ENCODE measurements around the gene GRAMD1A. TPM values are rescaled to one million over a fixed set of nuclear protein-coding genes. Genes with fewer than 3 reads are reported as not detected.

Gene GRAMD1A
- polyA plus RNA-seq, 1 donor from 2014 or later: 19.0 TPM

DNA sequence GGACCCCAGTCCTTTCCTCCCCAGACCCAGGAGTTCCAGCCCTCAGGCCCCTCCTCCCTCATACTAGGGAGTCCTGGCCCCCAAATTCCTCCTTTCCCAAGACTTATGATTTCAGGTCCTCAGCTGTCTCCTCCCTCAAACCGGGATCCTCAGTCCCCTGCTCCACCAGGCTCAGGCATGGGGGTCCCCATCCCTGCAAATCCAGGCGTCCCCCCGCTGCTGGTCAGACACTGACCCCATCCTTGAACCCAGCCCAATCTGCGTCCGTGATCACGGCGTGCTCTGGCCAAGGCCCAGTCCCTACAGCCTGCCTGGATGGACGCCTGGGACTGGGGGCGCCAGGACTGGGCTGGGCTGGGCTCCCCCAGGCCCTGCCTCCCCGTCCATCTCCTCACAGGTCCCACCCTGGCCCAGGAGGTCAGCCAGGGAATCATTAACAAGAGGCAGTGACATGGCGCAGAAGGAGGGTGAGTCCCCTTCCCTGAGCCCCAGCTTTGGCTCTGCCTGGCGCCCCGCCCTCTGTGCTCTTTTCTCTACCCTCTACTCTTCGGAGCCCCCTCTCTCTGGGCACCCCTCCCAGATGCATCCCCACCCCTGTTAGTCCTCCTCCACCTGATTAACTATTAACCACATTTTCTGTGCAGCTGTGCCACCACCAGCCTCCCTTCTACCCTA lies 42.1 kb downstream of the GRAMD1A start:
- TF ChIP-seq CTCF (IDR thresholded peaks at IDR 0.05; ENCODE audit: poor library complexity, severe bottlenecking) (no peak), RAD21 (conservative IDR thresholded peaks at IDR 0.05) (no peak), EZH2 (IDR thresholded peaks at IDR 0.05; ENCODE audit: borderline replicate concordance, insufficient read depth, low read length, poor library complexity, severe bottlenecking) (no peak), TAF1 (IDR thresholded peaks at IDR 0.05; ENCODE audit: low read depth) (no peak), MXI1 (conservative IDR thresholded peaks at IDR 0.05; ENCODE audit: poor library complexity, severe bottlenecking) (no peak), SMC3 (conservative IDR thresholded peaks at IDR 0.05; ENCODE audit: poor library complexity) (no peak), EP300 (conservative IDR thresholded peaks at IDR 0.05; ENCODE audit: poor library complexity, severe bottlenecking) (no peak), POLR2AphosphoS5 (IDR thresholded peaks at IDR 0.05) (no peak)
- TF ChIP-seq, protein P1, sequence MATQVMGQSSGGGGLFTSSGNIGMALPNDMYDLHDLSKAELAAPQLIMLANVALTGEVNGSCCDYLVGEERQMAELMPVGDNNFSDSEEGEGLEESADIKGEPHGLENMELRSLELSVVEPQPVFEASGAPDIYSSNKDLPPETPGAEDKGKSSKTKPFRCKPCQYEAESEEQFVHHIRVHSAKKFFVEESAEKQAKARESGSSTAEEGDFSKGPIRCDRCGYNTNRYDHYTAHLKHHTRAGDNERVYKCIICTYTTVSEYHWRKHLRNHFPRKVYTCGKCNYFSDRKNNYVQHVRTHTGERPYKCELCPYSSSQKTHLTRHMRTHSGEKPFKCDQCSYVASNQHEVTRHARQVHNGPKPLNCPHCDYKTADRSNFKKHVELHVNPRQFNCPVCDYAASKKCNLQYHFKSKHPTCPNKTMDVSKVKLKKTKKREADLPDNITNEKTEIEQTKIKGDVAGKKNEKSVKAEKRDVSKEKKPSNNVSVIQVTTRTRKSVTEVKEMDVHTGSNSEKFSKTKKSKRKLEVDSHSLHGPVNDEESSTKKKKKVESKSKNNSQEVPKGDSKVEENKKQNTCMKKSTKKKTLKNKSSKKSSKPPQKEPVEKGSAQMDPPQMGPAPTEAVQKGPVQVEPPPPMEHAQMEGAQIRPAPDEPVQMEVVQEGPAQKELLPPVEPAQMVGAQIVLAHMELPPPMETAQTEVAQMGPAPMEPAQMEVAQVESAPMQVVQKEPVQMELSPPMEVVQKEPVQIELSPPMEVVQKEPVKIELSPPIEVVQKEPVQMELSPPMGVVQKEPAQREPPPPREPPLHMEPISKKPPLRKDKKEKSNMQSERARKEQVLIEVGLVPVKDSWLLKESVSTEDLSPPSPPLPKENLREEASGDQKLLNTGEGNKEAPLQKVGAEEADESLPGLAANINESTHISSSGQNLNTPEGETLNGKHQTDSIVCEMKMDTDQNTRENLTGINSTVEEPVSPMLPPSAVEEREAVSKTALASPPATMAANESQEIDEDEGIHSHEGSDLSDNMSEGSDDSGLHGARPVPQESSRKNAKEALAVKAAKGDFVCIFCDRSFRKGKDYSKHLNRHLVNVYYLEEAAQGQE (IDR thresholded peaks at IDR 0.05; ENCODE audit: borderline replicate concordance): no peak
- no peaks in the 10 kb centered on the region for H3K79me2 ChIP-seq (replicated peaks; ENCODE audit: insufficient read depth, low read length)
- no peaks in the 10 kb centered on the region for H4K20me1 ChIP-seq (ENCODE audit: insufficient read depth)
- H3K27ac ChIP-seq (ENCODE audit: low read length): no peak overlapping the region
- no peaks in the 10 kb centered on the region for H3K9me2 ChIP-seq (ENCODE audit: insufficient read depth, low read length)
- no peak overlapping the region for H3K9ac ChIP-seq (ENCODE audit: low read length)
- no peak overlapping the region for H3K4me3 ChIP-seq (ENCODE audit: low read length)
- no peak overlapping the region for H3K4me2 ChIP-seq (ENCODE audit: low read length)
- no peaks in the 10 kb centered on the region for H3K9me3 ChIP-seq (ENCODE audit: low read length)
- no peaks in the 10 kb centered on the region for H3K36me3 ChIP-seq (ENCODE audit: insufficient read depth, low read length)
- H3F3A ChIP-seq (ENCODE audit: insufficient read depth, low read length, poor library complexity, severe bottlenecking): no peaks in the 10 kb centered on the region
- no peaks in the 10 kb centered on the region for H3K27me3 ChIP-seq (ENCODE audit: insufficient read depth, low read depth, low read length)
- no peak overlapping the region for H2AFZ ChIP-seq (ENCODE audit: low read depth, low read length)

DNA sequence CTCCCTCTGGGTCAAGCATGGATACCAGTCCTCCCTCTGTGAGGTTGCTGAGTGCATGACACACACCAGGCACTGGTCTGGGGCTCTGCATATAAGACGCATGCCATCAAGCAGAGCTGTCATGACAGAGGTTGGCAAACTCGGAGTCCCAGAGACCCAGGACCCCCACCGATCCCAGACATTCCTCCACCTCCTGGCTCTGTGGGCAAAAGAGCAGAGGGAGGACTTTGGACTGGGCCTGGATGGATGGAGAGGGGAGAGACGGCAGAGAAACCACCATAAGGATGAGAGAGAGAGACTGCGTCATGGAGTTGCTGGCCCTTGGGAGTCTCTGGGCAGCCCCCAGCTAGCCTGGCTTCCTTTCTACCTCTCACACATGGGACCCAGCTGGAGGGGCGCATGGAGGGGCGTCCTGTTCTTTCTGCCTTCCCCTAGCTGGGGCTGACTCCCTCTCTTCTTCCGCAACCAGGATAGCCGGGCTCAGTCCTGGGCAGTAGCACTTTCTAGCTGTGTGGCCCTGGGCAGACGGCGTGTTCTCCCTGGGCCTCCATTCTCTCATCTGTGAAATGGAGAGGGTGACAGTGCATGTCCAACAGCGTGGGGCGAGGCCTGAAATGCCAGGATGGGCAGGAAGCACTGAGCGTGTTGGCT lies 43.0 kb downstream of the GRAMD1A start:
- Histone ChIP-seq H3K27ac (ENCODE audit: low read length) (no peak overlapping the region), H3K4me2 (ENCODE audit: low read length) (no peak overlapping the region), H2AFZ (ENCODE audit: low read depth, low read length) (no peak overlapping the region), H3K9me3 (ENCODE audit: low read length) (no peaks in the 10 kb centered on the region), H3K4me3 (ENCODE audit: low read length) (no peak overlapping the region), H3K79me2 (replicated peaks; ENCODE audit: insufficient read depth, low read length) (no peaks in the 10 kb centered on the region), H3F3A (ENCODE audit: insufficient read depth, low read length, poor library complexity, severe bottlenecking) (no peaks in the 10 kb centered on the region), H3K27me3 (ENCODE audit: insufficient read depth, low read depth, low read length) (no peaks in the 10 kb centered on the region), H3K9ac (ENCODE audit: low read length) (no peak overlapping the region), H4K20me1 (ENCODE audit: insufficient read depth) (no peaks in the 10 kb centered on the region), H3K36me3 (ENCODE audit: insufficient read depth, low read length) (no peaks in the 10 kb centered on the region), H3K9me2 (ENCODE audit: insufficient read depth, low read length) (no peaks in the 10 kb centered on the region)
- TF ChIP-seq, protein P1 (IDR thresholded peaks at IDR 0.05; ENCODE audit: borderline replicate concordance): no peak
- TF ChIP-seq EP300 (conservative IDR thresholded peaks at IDR 0.05; ENCODE audit: poor library complexity, severe bottlenecking): no peak
- no peak for TF ChIP-seq POLR2AphosphoS5 (IDR thresholded peaks at IDR 0.05)
- no peak for TF ChIP-seq EZH2 (IDR thresholded peaks at IDR 0.05; ENCODE audit: borderline replicate concordance, insufficient read depth, low read length, poor library complexity, severe bottlenecking)
- TF ChIP-seq RAD21 (conservative IDR thresholded peaks at IDR 0.05): no peak
- no peak for TF ChIP-seq TAF1 (IDR thresholded peaks at IDR 0.05; ENCODE audit: low read depth)
- TF ChIP-seq CTCF (IDR thresholded peaks at IDR 0.05; ENCODE audit: poor library complexity, severe bottlenecking): no peak
- TF ChIP-seq SMC3 (conservative IDR thresholded peaks at IDR 0.05; ENCODE audit: poor library complexity): no peak
- no peak for TF ChIP-seq MXI1 (conservative IDR thresholded peaks at IDR 0.05; ENCODE audit: poor library complexity, severe bottlenecking)

All from neural cell (in vitro differentiated cells).